K562 (cell line): ENCODE measurements around the gene C10orf143. TPM values are rescaled to one million over a fixed set of nuclear protein-coding genes. Genes with fewer than 3 reads are reported as not detected.

ENCODE experiments used
- ATAC-seq: fragments of 200-7000 bp; cut with Tn5 transposase; 3 replicates; pipeline ENCODE4 v1.9.1; 2020; ENCODE audit warnings: moderate library complexity
- BruUV-seq: library from RNA; stranded (reverse); fragments of 400-500 nt; replicated peaks from 2 replicates; lab custom pipeline; 2021; lab: Mats Ljungman, UMichigan
- CTCF ChIA-PET: fragments of 300-600 bp; formaldehyde crosslinking; extraction: SDS; loops from one replicate; lab custom pipeline; 2021; ENCODE audit warnings: low intra/inter-chr PET ratio; lab: Yijun Ruan, JAX
- POLR2A ChIA-PET: fragments of 300-600, 350-650 bp; sonication (Branson Sonifier 250); formaldehyde crosslinking; extraction: SDS; loops from one replicate; lab custom pipeline; 2021; ENCODE audit warnings: antibody characterized with exemption, inconsistent platforms; lab: Yijun Ruan, JAX
- DNase-seq, 4 experiments: peaks; one replicate each; pipeline versions ENCODE4 v3.0.0 to v3.0.0-alpha.2; 2011 to 2018; ENCODE audit warnings: low spot score in 3 of 4, mixed read lengths in 3 of 4; ENCODE audit errors: extremely low read depth in 1 of 4
- FAIRE-seq: peaks from 2 replicates; lab custom pipeline; 2011; peaks lifted over from hg19 to GRCh38; lab: Jason Lieb, UNC
- H2AFZ ChIP-seq: 2 replicates; pipeline ENCODE4 v1.6.0; 2011; ENCODE audit warnings: low read depth, low read length, control low read depth, inconsistent platforms
- H3K27ac ChIP-seq: fragments of 200-600 bp; 3 replicates; pipeline ENCODE4 v1.8.0; 2011; ENCODE audit warnings: low read depth, mild to moderate bottlenecking, control low read depth, inconsistent platforms, low read length, moderate library complexity, mixed read lengths; ENCODE audit errors: extremely low read depth
- H3K27me3 ChIP-seq, 2 experiments: fragments of 300-600 bp in 1 of 2; 2 replicates in 1 of 2; 3 replicates in 1 of 2; pipeline versions ENCODE4 v1.6.0 to v1.8.0; 2011; ENCODE audit warnings: inconsistent platforms in 2 of 2, low read length in 2 of 2, mild to moderate bottlenecking in 1 of 2, mixed read lengths in 1 of 2, moderate library complexity in 1 of 2; ENCODE audit not compliant: control insufficient read depth in 2 of 2, insufficient read depth in 2 of 2
- H3K36me3 ChIP-seq: fragments of 300-600 bp; 3 replicates; pipeline ENCODE4 v1.8.0; 2011; ENCODE audit warnings: mild to moderate bottlenecking, low read length, inconsistent platforms; ENCODE audit not compliant: control insufficient read depth, insufficient read depth
- H3K4me1 ChIP-seq, 2 experiments: fragments of 200-600 bp in 1 of 2; replicated peaks in 1 of 2; 2 replicates in 1 of 2; 3 replicates in 1 of 2; pipeline versions ENCODE4 v1.5.1 to v1.8.0; 2011; ENCODE audit warnings: inconsistent platforms in 2 of 2, low read length in 2 of 2, mild to moderate bottlenecking in 1 of 2, mixed read lengths in 1 of 2, moderate library complexity in 1 of 2; ENCODE audit not compliant: control insufficient read depth in 2 of 2, insufficient read depth in 2 of 2
- H3K4me2 ChIP-seq: 2 replicates; pipeline ENCODE4 v1.6.1; 2011; ENCODE audit warnings: low read length, control low read depth, inconsistent platforms, mixed read lengths; ENCODE audit not compliant: insufficient read depth
- H3K4me3 ChIP-seq: fragments of 200-600 bp; sonication (generic), shearing (Covaris generic); 2 replicates; pipeline ENCODE4 v1.5.1; 2016; ENCODE audit warnings: control low read depth, inconsistent platforms
- H3K79me2 ChIP-seq: fragments of 200-600 bp; 3 replicates; pipeline ENCODE4 v1.8.0; 2011; ENCODE audit warnings: low read length, inconsistent platforms; ENCODE audit not compliant: control insufficient read depth, insufficient read depth
- H3K9ac ChIP-seq, 2 experiments: 2 replicates each; pipeline versions ENCODE4 v1.6.0 to v1.6.1; 2011; ENCODE audit warnings: low read depth in 2 of 2, low read length in 2 of 2, control low read depth in 1 of 2, inconsistent platforms in 1 of 2, mild to moderate bottlenecking in 1 of 2, mixed read lengths in 1 of 2; ENCODE audit not compliant: insufficient read depth in 1 of 2
- H3K9me1 ChIP-seq: one replicate; pipeline ENCODE4 v1.6.0; 2011; ENCODE audit warnings: inconsistent platforms, mild to moderate bottlenecking, low read length, moderate library complexity; ENCODE audit not compliant: control insufficient read depth, insufficient read depth
- H3K9me3 ChIP-seq: replicated peaks from 2 replicates; pipeline ENCODE4 v1.5.1; 2011; ENCODE audit warnings: low read depth, low read length, inconsistent platforms; ENCODE audit not compliant: control insufficient read depth, insufficient read depth
- H4K20me1 ChIP-seq: replicated peaks from 2 replicates; pipeline ENCODE4 v1.6.1; 2011; ENCODE audit warnings: low read length, inconsistent platforms, mixed read lengths; ENCODE audit not compliant: control insufficient read depth, insufficient read depth
- COPS2 ChIP-seq: fragments of 450-650 bp; conservative IDR thresholded peaks from 2 replicates; pipeline ENCODE4 v1.6.1; 2016; ENCODE audit warnings: mild to moderate bottlenecking, moderate library complexity
- HDAC8 ChIP-seq: fragments of 450-650 bp; IDR thresholded peaks from 2 replicates; pipeline ENCODE4 v1.6.1; 2016; ENCODE audit warnings: mild to moderate bottlenecking, missing genetic modification characterization, moderate library complexity, missing compliant biosample characterization
- KLF10 ChIP-seq: fragments of 250-450 bp; sonication (Bioruptor Pico); IDR thresholded peaks from 2 replicates; pipeline ENCODE4 v1.6.1; 2021; ENCODE audit warnings: matching md5 sums
- RBBP5 ChIP-seq: fragments of 200-600 bp; sonication (generic); IDR thresholded peaks from 2 replicates; pipeline ENCODE4 v1.6.1; 2012; ENCODE audit warnings: borderline replicate concordance, mild to moderate bottlenecking, low read length, control low read depth, inconsistent platforms; ENCODE audit not compliant: insufficient read depth, poor library complexity, severe bottlenecking
- SAFB2 ChIP-seq: fragments of 200-400 bp; formaldehyde crosslinking; IDR thresholded peaks from 2 replicates; pipeline ENCODE4 v1.6.1; 2018; ENCODE audit warnings: borderline replicate concordance, low read length, low read depth, moderate library complexity; ENCODE audit not compliant: severe bottlenecking
- SMARCC2 ChIP-seq: fragments of 450-650 bp; IDR thresholded peaks from 2 replicates; pipeline ENCODE4 v1.6.1; 2017; ENCODE audit warnings: antibody characterized with exemption, moderate library complexity, mild to moderate bottlenecking, low read depth
- TCFL5 ChIP-seq: fragments of 250-450 bp; sonication (Bioruptor Pico); conservative IDR thresholded peaks from 2 replicates; pipeline ENCODE4 v1.6.1; 2021; ENCODE audit warnings: mild to moderate bottlenecking, moderate library complexity, matching md5 sums
- ZKSCAN8 ChIP-seq: fragments of 200-800 bp; sonication (Bioruptor generic); IDR thresholded peaks from 2 replicates; pipeline ENCODE4 v1.6.1; 2016; ENCODE audit warnings: missing genetic modification characterization, missing compliant biosample characterization
- ZNF124 ChIP-seq: sonication (generic); formaldehyde crosslinking; IDR thresholded peaks from 2 replicates; pipeline ENCODE4 v1.8.1; 2022; ENCODE audit warnings: missing genetic modification reagents
- ZNF165 ChIP-seq: fragments of 250-450 bp; sonication (Bioruptor Pico); IDR thresholded peaks from 2 replicates; pipeline ENCODE4 v1.4.0; 2020; ENCODE audit warnings: borderline replicate concordance
- WGBS: fragments of 100-300 bp; shearing (Covaris generic); methylation state at CpG from one replicate; pipeline ENCODE4 v1.1.6; 2016; ENCODE audit warnings: low coverage, mixed read lengths; ENCODE audit not compliant: insufficient coverage; ENCODE audit errors: missing lambda C conversion rate; 5-methylcytosine and 5-hydroxymethylcytosine counted together
- in situ Hi-C: fragments of 300-500 bp; cut with MboI; formaldehyde crosslinking; loops from 4 replicates; pipeline ENCODE4 v1.15.0; 2018; ENCODE audit warnings: inconsistent platforms, mixed read lengths
- intact Hi-C: fragments of 100-400 bp; cut with micrococcal nuclease; formaldehyde crosslinking; loops from 2 replicates; pipeline ENCODE4 v1.14.2; 2022
- polyA plus RNA-seq, 8 experiments: library from polyadenylated mRNA; depleted of rRNA in 4 of 8; stranded (reverse) in 5 of 8; unstranded in 3 of 8; fragments of >200 nt; fragmentation: Nextera tagmentation in 2 of 8; fragmentation: Illumina TruSeq in 1 of 8; extraction: Ambion mirVana in 2 of 8; extraction: Trizol in 1 of 8; gene quantifications; 2 replicates each; pipeline versions ENCODE4 v1.2.1 to v1.2.3, GENCODE V29; 2011 to 2014; ENCODE audit warnings: inconsistent platforms in 1 of 8, missing spikeins in 1 of 8
- total RNA-seq, 7 experiments: library from RNA; depleted of rRNA in 6 of 7; stranded (reverse); fragments of >200 nt in 6 of 7; fragmentation: Illumina TruSeq in 2 of 7; extraction: Trizol in 2 of 7; gene quantifications; 2 replicates each; pipeline versions ENCODE4 v1.2.1 to v1.2.3, GENCODE V29; 2011 to 2021; ENCODE audit warnings: low replicate concordance in 1 of 7

Gene C10orf143
- total and polyA plus RNA-seq, 9 of the 15 experiments (the other 6 are each of a cell fraction or from before 2014, with no cell fraction given), result 0.07 to 0.42 (median 0.25) TPM; not detected in 2

- H3K27me3 ChIP-seq, result peaks cover 3 to 38% of the 10 kb centered on the region in 2 experiments
- DNase-seq, result no peak
- no peaks in the 10 kb centered on the region for H3K4me1 ChIP-seq
- ATAC-seq, result no peak
- in situ Hi-C loops (no loop called here), intact Hi-C loops (no loop called here)
- no peaks in the 10 kb centered on the region for H3K9me3 ChIP-seq
- ChIA-PET CTCF (no interaction called here), POLR2A (no interaction called here)
- H3K4me2 ChIP-seq, result no peak overlapping the region
- H3K4me3 ChIP-seq, result no peak overlapping the region
- H3K9me1 ChIP-seq, result no peaks in the 10 kb centered on the region
- H2AFZ ChIP-seq, result no peak overlapping the region
- H3K27ac ChIP-seq, result no peak overlapping the region
- no peak for TF ChIP-seq TCFL5 (CRISPR knock-in tag)
- TF ChIP-seq SAFB2, result no peak
- TF ChIP-seq RBBP5, result no peak
- no peak for TF ChIP-seq ZKSCAN8 (CRISPR knock-in tag)
- no peak for TF ChIP-seq ZNF124
- TF ChIP-seq KLF10 (CRISPR knock-in tag), result no peak
- no peak for TF ChIP-seq ZNF165 (CRISPR knock-in tag)
- TF ChIP-seq HDAC8, result no peak
- TF ChIP-seq SMARCC2, result no peak
- TF ChIP-seq COPS2, result no peak
- no peak for FAIRE-seq
- WGBS, result 4% methylated on average over 7 of the region's 8 CpGs
- no peaks in the 10 kb centered on the region; the same call in 1 of the 2 replicates for H4K20me1 ChIP-seq
- H3K79me2 ChIP-seq, result no peaks in the 10 kb centered on the region
- no peaks in the 10 kb centered on the region for H3K36me3 ChIP-seq
- H3K9ac ChIP-seq, result no peak overlapping the region
- BruUV-seq, result no TSS peak
Measured at GRCh38 chr10:130038611-130039109, 72.0 kb downstream of the C10orf143 start.
